GM19468 (cell line): ENCODE measurements around the gene DDAH1.
"Not testable (repeated sequence)": the region's sequence is repeated elsewhere in the genome, so short reads cannot be mapped to it uniquely, and the experiment has no call there.

Experiments used
- ATAC-seq: cut with Tn5 transposase; IDR thresholded peaks from one replicate; pipeline ENCODE4 v1.9.1; 2021; ENCODE audit warnings: mild to moderate bottlenecking, moderate library complexity, moderate number of reproducible peaks; ENCODE audit not compliant: unreplicated experiment; ENCODE audit errors: extremely low read depth

DDAH1 gene

GRCh38 chr1:85365851-85366250, 99.1 kb downstream of the DDAH1 start:
- no peak for ATAC-seq

- ATAC-seq: no peak
Measured at GRCh38 chr1:85363521-85363920, 101.4 kb downstream of the DDAH1 start.

- no peak for ATAC-seq
Measured at GRCh38 chr1:85363092-85363491, 101.9 kb downstream of the DDAH1 start.

GRCh38 chr1:85361606-85362296, 103.2 kb downstream of the DDAH1 start:
- no peak for ATAC-seq

- no peak for ATAC-seq
Measured at GRCh38 chr1:85360730-85361493, 104.0 kb downstream of the DDAH1 start.

GRCh38 chr1:85359874-85360721, 104.9 kb downstream of the DDAH1 start:
- ATAC-seq: no peak

- no peak for ATAC-seq
Measured at GRCh38 chr1:85358702-85359438, 106.1 kb downstream of the DDAH1 start.

- ATAC-seq: no peak
Measured at GRCh38 chr1:85357817-85358216, 107.1 kb downstream of the DDAH1 start.

GRCh38 chr1:85356130-85356529, 108.8 kb downstream of the DDAH1 start:
- no peak for ATAC-seq

- ATAC-seq: no peak
Measured at GRCh38 chr1:85352055-85352454, 112.9 kb downstream of the DDAH1 start.

GRCh38 chr1:85351202-85351828, 113.6 kb downstream of the DDAH1 start:
- ATAC-seq: no peak

GRCh38 chr1:85349224-85349623, 115.7 kb downstream of the DDAH1 start:
- no peak for ATAC-seq

- ATAC-seq: no peak
Measured at GRCh38 chr1:85347908-85348307, 117.1 kb downstream of the DDAH1 start.

GRCh38 chr1:85347275-85347674, 117.7 kb downstream of the DDAH1 start:
- ATAC-seq: not testable (repeated sequence)

- ATAC-seq: no peak
Measured at GRCh38 chr1:85344256-85344694, 120.7 kb downstream of the DDAH1 start.

- ATAC-seq: no peak
Measured at GRCh38 chr1:85343612-85344255, 121.2 kb downstream of the DDAH1 start.

GRCh38 chr1:85343213-85343611, 121.7 kb downstream of the DDAH1 start:
- ATAC-seq: no peak

GRCh38 chr1:85342207-85342606, 122.8 kb downstream of the DDAH1 start:
- no peak for ATAC-seq

- no peak for ATAC-seq
Measured at GRCh38 chr1:85340427-85340826, 124.5 kb downstream of the DDAH1 start.
